GM21423 (cell line): ENCODE data around the gene CASR.

Experiments used
- ATAC-seq: cut with Tn5 transposase; IDR thresholded peaks from one replicate; pipeline ENCODE4 v1.9.1; 2021; ENCODE audit warnings: mild to moderate bottlenecking, moderate library complexity; ENCODE audit not compliant: unreplicated experiment

CASR gene

GRCh38 chr3:122257644-122258364, 74.3 kb downstream of the CASR start:
- ATAC-seq, result no peak

DNA sequence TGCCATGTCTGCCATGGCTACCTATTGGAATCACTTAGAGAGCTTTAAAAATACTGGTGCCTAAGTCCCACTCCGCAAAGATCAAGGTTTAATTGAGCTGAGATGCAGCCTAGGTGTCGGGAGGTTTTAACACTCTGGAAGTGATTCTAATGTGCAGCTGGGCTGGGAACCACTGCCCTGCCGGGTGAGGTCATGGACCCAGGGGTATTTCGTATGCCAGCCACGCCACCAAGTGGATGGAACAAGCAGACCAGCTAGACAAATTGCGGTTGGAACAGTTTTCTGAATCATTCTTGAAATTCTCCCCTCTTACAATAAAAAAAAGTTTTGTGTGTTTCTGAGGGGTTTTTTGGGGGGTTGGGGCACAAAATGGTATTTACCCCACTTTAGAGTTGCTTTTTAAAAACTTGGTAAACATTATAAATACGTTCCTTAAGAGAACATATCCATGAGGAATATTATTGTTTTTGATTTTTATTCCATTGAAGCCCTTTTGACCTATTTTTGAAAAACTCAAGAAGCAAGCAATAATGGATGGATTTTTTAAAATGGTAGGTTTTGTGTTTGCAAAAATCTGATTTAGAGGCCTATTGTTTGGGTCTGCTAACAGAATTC, 75.4 kb downstream of the CASR start:
- peak; percentile 80 for ATAC-seq

- ATAC-seq, result no peak
These were observed 76.7 kb downstream of the CASR start for GRCh38 chr3:122260206-122260605.

GRCh38 chr3:122263058-122263457, 79.6 kb downstream of the CASR start:
- ATAC-seq, result no peak

- no peak for ATAC-seq
These were observed 80.6 kb downstream of the CASR start for GRCh38 chr3:122263974-122264588.

DNA sequence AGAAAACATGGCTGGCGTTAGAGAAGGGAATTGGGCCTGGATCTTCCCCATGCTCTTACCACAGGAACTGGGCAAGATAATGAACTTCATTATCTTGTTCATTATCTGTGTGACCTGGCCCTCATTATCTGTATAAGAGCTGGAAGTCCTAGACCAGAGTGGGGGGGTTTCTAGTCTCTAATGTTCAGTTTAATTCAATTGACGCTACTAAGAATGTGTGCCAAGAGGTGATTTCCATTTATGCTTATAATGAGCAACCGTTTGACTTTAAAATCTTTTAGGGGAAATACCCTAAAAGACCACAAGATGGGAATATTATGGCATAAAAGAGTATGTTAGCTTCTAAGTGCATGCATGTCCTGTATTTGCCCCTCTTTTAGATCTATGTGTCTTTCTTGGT, 82.5 kb downstream of the CASR start:
- no peak for ATAC-seq

DNA sequence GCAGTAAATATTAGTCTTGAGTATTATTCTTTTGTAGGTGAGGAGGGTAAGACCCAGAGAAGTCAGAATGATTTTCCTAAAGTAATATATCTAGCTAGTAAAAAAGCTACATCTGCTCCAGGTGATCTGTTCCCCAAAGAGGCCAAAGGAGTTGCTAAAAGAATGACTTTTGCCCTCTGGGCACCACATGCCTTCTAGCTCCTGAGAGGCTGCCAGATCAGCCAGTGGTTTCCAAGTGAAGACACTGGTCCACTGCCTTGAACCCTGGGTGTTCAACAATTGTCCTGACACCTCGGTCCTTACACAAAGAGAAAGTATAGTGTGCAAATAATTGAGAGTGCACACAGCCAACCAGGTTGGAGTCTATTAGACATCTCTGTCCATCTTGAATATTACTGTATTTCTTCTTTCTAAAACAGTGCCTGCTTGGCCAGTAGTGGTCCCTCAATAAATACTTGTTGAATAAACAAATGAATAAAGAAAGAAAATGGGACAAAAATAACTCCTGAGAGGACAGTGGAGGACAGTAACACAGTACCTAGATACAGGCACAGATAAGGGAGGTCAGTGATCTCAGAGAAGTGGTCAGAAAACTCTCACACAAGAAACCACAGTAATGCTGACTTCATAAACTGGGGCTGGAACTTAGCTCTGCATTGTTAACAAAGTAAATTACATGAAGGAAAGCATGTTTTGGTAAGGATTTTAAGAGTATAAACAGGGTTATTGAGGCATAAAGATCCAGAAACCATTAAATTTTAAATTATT, 85.0 kb downstream of the CASR start:
- ATAC-seq, result no peak

- ATAC-seq, result no peak
These were observed 85.6 kb downstream of the CASR start for GRCh38 chr3:122269045-122269444.

- ATAC-seq, result no peak
These were observed 87.9 kb downstream of the CASR start for GRCh38 chr3:122271246-122271898.

- no peak for ATAC-seq
These were observed 89.4 kb downstream of the CASR start for GRCh38 chr3:122272879-122273278.

DNA sequence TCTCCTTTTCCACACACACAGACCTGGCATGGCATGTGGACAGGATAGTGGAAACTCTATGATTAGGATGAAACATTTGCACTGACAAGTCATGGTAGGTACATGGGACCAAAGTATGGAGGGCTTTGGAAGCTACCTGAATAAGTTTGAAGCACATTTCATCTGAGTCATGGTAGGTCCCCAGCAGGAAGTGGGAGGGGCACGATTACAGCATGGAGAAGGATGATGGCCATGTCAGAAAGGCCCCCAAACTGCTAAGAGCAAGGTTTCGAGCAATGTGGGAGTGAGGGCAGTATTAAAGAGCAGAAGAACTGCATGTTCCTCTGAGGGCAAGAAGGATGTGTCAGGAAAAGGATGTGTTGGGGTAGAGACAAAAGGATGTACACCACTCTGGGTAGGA, 90.0 kb downstream of the CASR start:
- ATAC-seq, result no peak

DNA sequence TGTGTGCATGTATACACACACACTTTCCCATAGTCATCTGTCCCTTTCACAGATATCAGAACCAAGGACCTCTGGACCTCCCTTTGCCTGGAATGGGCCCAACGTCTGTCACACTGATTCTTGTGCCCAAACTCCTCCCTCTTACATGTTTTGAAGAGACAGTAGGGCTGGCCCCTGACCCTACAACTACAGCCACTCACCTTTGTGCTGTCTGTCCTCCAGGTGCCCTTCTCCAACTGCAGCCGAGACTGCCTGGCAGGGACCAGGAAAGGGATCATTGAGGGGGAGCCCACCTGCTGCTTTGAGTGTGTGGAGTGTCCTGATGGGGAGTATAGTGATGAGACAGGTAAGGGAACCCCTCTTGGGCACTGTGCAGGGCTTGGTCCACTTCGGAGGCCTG, 98.4 kb downstream of the CASR start:
- ATAC-seq, result no peak

DNA sequence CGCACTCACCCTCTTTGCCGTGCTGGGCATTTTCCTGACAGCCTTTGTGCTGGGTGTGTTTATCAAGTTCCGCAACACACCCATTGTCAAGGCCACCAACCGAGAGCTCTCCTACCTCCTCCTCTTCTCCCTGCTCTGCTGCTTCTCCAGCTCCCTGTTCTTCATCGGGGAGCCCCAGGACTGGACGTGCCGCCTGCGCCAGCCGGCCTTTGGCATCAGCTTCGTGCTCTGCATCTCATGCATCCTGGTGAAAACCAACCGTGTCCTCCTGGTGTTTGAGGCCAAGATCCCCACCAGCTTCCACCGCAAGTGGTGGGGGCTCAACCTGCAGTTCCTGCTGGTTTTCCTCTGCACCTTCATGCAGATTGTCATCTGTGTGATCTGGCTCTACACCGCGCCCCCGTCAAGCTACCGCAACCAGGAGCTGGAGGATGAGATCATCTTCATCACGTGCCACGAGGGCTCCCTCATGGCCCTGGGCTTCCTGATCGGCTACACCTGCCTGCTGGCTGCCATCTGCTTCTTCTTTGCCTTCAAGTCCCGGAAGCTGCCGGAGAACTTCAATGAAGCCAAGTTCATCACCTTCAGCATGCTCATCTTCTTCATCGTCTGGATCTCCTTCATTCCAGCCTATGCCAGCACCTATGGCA, 100.5 kb downstream of the CASR start:
- ATAC-seq, result no peak

- ATAC-seq, result no peak
These were observed 101.0 kb downstream of the CASR start for GRCh38 chr3:122284486-122284885.

GRCh38 chr3:122294359-122294758, 110.9 kb downstream of the CASR start:
- no peak for ATAC-seq

GRCh38 chr3:122295266-122296062, 112.0 kb downstream of the CASR start:
- ATAC-seq, result no peak

DNA sequence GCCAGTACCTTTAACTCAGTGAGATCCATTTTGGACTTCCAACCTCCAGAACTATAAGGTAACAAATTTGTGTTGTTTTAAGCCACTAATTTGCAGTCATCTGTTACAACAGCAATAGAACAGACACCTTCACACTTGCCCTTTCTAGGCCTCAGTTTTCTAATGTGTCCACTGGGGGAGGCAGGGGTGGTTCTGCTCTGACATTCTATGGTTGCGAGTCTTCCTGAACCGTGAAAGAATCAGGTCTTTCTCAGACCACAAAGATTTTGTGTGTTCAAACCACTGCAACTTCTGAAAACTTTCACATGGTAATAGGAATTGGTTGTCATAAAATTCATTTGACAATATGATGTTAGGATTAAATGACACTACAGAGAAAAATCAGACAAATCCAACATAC, 114.8 kb downstream of the CASR start:
- peak; percentile 70 for ATAC-seq

GRCh38 chr3:122299215-122299614, 115.7 kb downstream of the CASR start:
- ATAC-seq, result no peak

- no peak for ATAC-seq
These were observed 116.5 kb downstream of the CASR start for GRCh38 chr3:122299872-122300460.
